SKM-1 treated with dmso at 0.1 percent for 144 hours (cell line): ENCODE data around the gene C6.

Experiments
- DNase-seq: peaks from one replicate; lab custom pipeline; 2025; ENCODE audit not compliant: unreplicated experiment; lab: John Stamatoyannopoulos, UW

C6 gene

DNA sequence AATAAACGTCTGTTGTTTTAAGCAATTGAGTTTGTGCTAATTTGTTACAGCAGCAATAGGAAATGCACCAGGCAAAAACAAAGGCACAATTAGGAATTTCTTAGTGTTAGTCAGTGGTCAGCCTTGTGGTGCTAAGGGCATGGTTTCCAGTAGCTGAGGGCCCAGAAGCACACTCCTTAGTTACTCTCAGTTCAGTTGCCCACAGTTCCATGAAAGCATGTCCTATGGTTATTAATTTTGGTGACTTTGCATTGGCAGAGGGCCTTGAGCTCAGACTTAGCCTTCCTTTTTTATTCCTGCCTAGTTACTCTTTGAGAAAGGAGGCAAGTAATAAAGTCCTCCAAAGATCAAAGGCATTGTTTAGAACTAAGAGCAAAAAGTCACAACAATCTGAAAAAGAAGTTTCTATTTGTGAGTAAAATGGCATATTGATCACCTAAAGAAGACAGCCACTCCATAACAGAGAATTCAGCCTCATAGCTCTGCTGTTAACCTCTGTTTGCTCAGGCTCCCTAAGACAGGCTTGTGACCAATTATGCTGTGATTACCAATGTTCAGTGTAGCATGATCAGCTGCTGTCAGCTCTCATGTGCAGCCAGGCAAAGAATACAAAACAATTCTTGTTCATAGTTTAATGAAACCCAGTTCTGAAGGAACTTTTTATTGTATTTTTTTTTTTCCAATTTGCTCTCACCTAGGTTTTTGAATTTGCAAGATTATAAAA, 85.2 kb downstream of the C6 start:
- DNase-seq: no peak

DNA sequence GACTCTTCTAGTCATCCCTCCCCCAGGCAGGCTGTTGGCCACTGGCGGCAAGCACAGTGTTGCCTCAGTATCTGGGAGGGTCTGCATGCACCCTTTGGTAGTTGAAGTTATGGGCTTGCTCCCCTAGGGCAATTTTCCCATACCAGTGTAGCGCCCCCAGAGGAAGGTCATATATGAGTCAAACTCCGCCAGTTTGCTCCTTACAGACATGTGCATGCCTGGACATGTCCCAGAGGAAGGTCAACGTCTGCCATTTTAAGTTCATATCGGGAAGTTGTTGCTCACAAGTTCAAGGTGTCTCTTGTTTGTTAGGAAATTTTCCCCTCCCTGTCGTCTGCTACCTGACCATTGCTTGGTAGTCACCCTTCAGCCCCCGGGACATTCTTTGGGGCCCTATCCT, 90.9 kb downstream of the C6 start:
- DNase-seq: no peak

DNA sequence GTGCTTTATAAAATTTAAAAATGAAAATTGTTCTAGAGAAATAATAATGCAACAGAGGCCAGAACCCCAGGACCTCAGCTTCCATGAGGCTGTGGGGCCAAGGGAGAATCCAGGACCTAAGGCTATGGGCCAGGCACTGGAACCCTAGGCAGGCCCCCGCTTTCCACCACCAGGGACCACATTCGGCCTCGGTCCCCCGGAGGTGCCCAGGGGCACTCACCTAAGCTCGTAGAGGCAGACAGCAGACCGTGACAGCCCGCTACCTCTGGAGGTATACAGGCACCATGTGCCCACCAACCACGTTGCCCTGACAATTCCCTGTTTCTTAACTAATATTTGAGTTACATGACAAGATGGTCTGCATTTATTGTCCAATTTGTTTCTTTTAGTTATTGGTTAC, 92.7 kb downstream of the C6 start:
- DNase-seq: no peak

DNA sequence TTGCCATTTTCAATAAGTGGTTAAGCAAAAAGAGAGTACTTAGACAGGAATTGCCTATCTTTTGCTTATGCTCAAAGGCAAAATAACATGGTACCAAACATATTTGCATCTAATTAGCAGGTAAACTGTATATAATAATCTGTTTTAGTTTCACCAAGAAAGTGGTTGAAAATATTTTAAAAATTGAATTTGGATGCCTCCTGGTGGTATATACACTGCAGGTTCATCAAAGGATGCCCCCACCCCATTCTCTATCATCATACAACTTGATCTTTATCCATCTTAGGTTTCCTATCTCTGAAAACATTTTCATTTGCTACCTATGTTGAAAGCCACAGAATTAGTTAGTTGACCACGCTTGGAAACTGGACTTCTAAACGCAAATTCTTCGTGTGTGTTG, 95.2 kb downstream of the C6 start:
- no peak for DNase-seq

DNA sequence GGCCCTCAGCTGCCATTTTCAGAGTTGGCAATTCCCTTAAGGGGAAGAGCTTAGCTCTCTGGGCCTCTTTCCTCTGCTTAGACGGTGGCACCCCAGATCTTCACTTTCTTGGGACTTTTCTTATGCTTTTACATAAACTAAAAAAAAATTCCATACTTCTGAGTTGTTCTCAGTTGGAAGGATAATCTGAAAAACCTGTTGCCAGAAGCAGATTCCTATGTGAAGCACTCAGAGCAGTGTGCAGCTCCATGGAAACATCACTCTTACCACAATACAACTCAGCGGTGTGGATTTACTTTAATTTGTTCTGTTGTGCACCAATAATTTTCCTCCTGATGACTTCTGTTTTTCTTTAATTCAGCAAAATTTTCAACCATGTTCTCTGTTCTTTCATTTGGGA, 98.1 kb downstream of the C6 start:
- DNase-seq: no peak

DNA sequence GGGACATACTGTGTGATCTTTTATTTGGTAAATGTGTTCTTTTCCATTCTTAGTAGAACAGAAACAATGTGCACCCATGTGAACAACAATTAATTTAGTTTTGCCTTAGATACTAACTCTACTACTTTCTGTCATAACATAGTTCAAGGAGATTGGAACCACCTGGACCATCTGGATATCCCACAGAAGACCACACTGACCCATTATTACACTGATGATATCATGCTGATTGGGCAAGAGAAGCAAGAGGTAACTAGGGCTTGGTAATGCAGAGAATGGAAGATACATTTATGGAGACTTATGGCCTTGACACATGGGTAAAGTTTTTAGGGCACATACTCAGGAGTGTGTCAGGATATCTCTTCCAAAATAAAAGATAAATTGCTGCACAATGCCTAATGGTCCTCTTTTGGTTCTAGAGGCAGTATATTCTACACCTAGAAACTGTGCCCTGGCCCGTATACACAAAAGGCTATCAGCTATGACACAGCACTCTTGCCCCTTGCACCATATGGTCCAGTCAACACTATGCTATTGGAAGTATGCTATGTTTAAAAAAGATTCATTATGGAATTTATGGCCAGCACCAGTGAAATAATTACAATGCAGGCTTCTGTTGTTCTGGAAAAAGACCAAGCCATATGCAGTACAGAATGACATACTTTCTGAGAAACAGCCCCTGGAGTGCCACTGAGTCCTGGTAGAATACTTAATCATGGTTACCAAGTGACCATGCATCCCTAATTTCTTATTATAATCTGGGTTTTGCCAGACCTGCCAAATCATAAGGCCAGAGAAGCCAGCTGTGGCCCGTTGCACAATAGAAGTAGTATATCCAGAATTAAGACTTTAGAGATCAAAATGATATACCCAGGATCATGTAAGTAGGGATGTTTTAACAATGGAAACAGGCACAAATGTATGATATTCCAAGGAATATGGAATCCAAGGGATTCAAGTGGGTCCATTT, 100.6 kb downstream of the C6 start:
- no peak for DNase-seq

DNA sequence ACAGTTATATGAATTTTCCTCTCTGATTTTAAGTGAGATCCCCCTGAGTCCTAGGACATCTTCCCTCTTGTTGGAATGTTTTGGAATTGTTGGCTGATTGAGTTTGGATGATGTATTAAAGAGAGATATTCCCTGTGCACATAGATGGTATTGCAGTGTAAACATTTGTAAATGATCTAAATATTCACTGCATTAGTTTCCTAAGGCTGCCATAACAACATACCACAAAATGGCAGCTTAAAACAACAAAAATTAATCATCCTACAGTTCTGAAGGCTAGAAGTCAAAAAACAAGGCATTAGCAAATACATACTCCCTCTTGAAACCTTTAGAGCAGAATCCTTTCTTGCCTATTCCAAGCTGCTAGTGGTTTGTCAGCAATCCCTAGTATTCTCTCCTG, 104.1 kb downstream of the C6 start:
- no peak for DNase-seq

DNA sequence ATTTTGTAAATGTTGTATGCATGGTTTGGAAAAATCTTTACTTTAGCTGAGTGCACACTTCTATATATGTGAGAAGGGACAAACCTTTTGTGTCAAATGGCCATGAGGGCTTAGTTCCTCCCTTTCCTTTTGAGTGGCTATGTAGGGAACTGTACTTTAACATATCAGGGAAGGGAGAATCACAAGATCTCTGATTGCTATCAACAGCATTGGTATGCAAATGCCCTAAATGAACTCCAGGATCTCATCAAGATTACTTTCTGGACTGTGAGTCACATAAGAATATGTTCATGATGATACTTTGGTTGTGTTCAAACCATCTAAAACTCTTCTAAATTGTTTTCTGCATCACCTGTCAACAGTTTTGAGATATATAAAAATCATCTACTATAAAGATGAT, 111.0 kb downstream of the C6 start:
- no peak for DNase-seq

DNA sequence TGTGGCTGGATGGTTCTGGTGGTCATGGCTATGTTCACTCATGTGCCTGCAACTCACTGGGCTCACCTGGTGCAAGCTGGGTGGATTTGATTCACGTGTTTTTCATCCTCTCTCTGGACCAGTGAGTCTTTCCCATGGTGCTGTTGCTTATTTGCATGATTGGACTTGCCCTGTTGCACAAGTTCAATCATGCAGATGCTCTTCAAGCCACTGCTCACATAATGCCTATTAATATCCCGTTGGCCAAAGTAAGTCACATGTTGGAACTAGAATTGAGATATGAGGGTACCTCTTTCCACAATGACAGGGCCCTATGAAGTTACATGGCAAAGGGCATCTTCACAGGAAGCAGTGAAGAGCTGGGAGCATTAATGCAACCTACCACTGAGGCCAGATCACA, 115.7 kb downstream of the C6 start:
- DNase-seq: no peak

DNA sequence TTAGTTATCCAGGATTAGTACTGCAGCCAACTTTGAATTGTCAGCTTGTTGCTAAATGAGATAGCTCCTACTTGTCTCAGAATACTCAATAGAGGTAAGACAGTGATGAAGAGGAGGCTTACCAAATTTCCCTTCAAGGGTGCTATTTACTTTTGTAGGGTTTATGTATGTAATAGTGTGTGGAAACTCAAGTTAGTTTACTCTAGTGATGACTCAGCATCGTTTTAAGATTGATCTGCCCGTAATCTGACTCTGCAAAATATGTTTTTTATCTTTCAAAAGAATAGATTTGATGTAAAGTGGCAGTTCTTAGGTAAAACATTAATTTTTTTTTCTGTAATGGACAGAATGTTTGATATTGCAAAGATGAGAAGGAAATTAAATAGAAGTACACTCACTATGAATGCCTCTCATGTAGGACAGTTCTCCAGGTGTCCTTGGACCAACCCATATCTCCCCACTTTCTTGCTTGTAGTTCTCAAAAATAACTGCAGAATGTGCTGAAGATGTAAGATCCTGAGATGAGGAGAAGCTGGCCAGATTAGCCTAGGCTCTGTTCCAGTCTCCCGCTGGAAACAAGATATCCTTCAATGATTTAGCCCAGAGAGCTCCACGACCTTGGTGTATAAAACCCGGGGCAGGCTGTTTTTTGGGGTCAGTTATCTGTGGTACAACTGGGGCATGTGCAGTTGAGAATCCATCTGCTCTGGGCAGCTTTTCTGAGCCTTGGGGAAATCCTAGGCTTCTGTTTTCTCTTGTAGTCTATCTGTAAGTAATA, 117.8 kb downstream of the C6 start:
- DNase-seq: no peak

DNA sequence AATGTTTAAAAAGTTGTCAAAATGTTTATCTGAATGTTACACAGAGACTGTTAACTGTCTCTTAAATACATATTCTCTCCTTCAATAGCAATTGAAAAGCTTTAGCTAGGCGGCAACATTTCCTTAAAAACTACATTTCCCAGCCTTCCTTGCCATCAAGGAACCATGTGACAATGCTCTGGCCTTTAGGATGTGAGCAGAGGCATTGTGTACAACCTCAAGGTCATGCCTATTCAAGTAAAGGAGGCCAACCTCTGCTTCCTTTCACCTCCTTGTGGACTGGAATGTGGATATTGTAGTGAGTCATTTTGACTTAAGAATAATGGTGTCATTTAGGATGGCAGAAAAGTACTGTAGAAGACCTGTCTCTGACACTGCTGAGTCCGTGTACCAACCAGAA, 118.5 kb downstream of the C6 start:
- DNase-seq: no peak

DNA sequence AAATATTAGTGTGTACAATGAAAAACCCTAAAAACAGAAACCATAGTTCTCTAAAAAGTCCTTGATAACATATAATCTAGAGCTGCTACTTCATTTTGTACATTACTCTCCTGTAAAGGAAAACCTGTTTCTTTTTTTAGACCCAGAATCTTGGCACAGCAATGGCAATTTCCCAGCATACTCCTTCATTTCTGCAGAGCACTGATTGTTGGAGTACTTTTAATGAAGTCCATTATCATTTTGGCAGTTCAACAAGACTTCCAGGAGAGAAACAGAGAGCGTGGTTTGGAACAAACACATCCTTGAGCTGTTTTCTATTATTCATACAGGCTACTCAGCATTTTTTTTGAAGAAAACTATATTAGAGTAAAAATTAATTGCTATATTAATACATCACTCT, 119.5 kb downstream of the C6 start:
- no peak for DNase-seq
